Measurements from ENCODE around the gene FZR1.

The FZR1 gene

GRCh38 chr19:3534375-3535234 is 28.5 kb downstream of the FZR1 start:
- no peaks in the 10 kb centered on the region for H3K4me1 ChIP-seq (ENCODE audit: insufficient read depth, low read length)
- no peak overlapping the region for H2AFZ ChIP-seq (ENCODE audit: low read depth, low read length)
- ATAC-seq (ENCODE audit: insufficient read depth, low read depth) (no peak), DNase-seq (no peak)
- peaks cover 85% of the 10 kb centered on the region for H3K36me3 ChIP-seq (ENCODE audit: insufficient read depth, low read length)
- no peak overlapping the region for H3K4me3 ChIP-seq (ENCODE audit: low read depth in 1 of 2, low read length in 2 of 2)
- peaks cover 43% of the 10 kb centered on the region for H4K20me1 ChIP-seq (ENCODE audit: insufficient read depth, low read length)
- H3K79me2 ChIP-seq (ENCODE audit: insufficient read depth, low read length), result no peaks in the 10 kb centered on the region
- no peak overlapping the region for H3K27ac ChIP-seq (ENCODE audit: low read length)
- no peak overlapping the region for H3K4me2 ChIP-seq (ENCODE audit: insufficient read depth, low read length)
- no peak for TF ChIP-seq CTCF (IDR thresholded peaks at IDR 0.05; ENCODE audit: borderline replicate concordance, extremely low read depth, low read length, poor library complexity, severe bottlenecking)
- TF ChIP-seq EZH2 (IDR thresholded peaks at IDR 0.05; ENCODE audit: borderline replicate concordance, low read depth, low read length, severe bottlenecking), result no peak
- no peaks in the 10 kb centered on the region for H3K27me3 ChIP-seq (ENCODE audit: insufficient read depth, low read length, poor library complexity)
- no peaks in the 10 kb centered on the region for H3K9me3 ChIP-seq (ENCODE audit: insufficient read depth, low read length, severe bottlenecking)
- H3K9ac ChIP-seq (ENCODE audit: low read depth, low read length), result no peak overlapping the region

GRCh38 chr19:3535235-3535535 is 29.1 kb downstream of the FZR1 start:
- H3K36me3 ChIP-seq (ENCODE audit: insufficient read depth, low read length), result peaks cover 86% of the 10 kb centered on the region
- no peaks in the 10 kb centered on the region for H3K4me1 ChIP-seq (ENCODE audit: insufficient read depth, low read length)
- H3K27me3 ChIP-seq (ENCODE audit: insufficient read depth, low read length, poor library complexity), result no peaks in the 10 kb centered on the region
- no peaks in the 10 kb centered on the region for H3K9me3 ChIP-seq (ENCODE audit: insufficient read depth, low read length, severe bottlenecking)
- no peak overlapping the region for H3K4me3 ChIP-seq (ENCODE audit: low read depth in 1 of 2, low read length in 2 of 2)
- no peak overlapping the region for H3K4me2 ChIP-seq (ENCODE audit: insufficient read depth, low read length)
- ATAC-seq (ENCODE audit: insufficient read depth, low read depth), result no peak
- no peak overlapping the region for H3K9ac ChIP-seq (ENCODE audit: low read depth, low read length)
- H4K20me1 ChIP-seq (ENCODE audit: insufficient read depth, low read length), result peaks cover 43% of the 10 kb centered on the region
- TF ChIP-seq CTCF (IDR thresholded peaks at IDR 0.05; ENCODE audit: borderline replicate concordance, extremely low read depth, low read length, poor library complexity, severe bottlenecking) (no peak), EZH2 (IDR thresholded peaks at IDR 0.05; ENCODE audit: borderline replicate concordance, low read depth, low read length, severe bottlenecking) (no peak)
- DNase-seq, result no peak
- no peaks in the 10 kb centered on the region for H3K79me2 ChIP-seq (ENCODE audit: insufficient read depth, low read length)
- no peak overlapping the region for H2AFZ ChIP-seq (ENCODE audit: low read depth, low read length)
- H3K27ac ChIP-seq (ENCODE audit: low read length), result no peak overlapping the region

- Histone ChIP-seq H3K79me2 (ENCODE audit: insufficient read depth, low read length) (no peaks in the 10 kb centered on the region), H3K9ac (ENCODE audit: low read depth, low read length) (no peak overlapping the region), H3K9me3 (ENCODE audit: insufficient read depth, low read length, severe bottlenecking) (no peaks in the 10 kb centered on the region), H3K4me3 (ENCODE audit: low read depth in 1 of 2, low read length in 2 of 2) (no peak overlapping the region), H3K27ac (ENCODE audit: low read length) (no peak overlapping the region), H3K4me2 (ENCODE audit: insufficient read depth, low read length) (no peak overlapping the region), H3K4me1 (ENCODE audit: insufficient read depth, low read length) (no peaks in the 10 kb centered on the region), H4K20me1 (ENCODE audit: insufficient read depth, low read length) (peaks cover 43% of the 10 kb centered on the region), H3K36me3 (ENCODE audit: insufficient read depth, low read length) (peaks cover 83% of the 10 kb centered on the region), H2AFZ (ENCODE audit: low read depth, low read length) (no peak overlapping the region), H3K27me3 (ENCODE audit: insufficient read depth, low read length, poor library complexity) (no peaks in the 10 kb centered on the region)
- no peak for TF ChIP-seq EZH2 (IDR thresholded peaks at IDR 0.05; ENCODE audit: borderline replicate concordance, low read depth, low read length, severe bottlenecking)
- no peak for TF ChIP-seq CTCF (IDR thresholded peaks at IDR 0.05; ENCODE audit: borderline replicate concordance, extremely low read depth, low read length, poor library complexity, severe bottlenecking)
- ATAC-seq (ENCODE audit: insufficient read depth, low read depth), result no peak
- no peak for DNase-seq
These were observed 29.5 kb downstream of the FZR1 start for GRCh38 chr19:3535563-3535965.

Measured in DND-41 (cell line).